ENCODE results near the gene UFD1. TPM values are rescaled to one million over a fixed set of nuclear protein-coding genes. Genes with fewer than 3 reads are reported as not detected.

Gene UFD1
- polyA plus RNA-seq, 3 donors, result 64.1 to 69.2 (median 65.7) TPM

GRCh38 chr22:19401483-19401882 is 77.5 kb downstream of the UFD1 start:
- DNase-seq, result no peak

- DNase-seq, result no peak
Measured at GRCh38 chr22:19400881-19401280, 78.1 kb downstream of the UFD1 start.

Other genes starting within 250 kb of the UFD1 start
- gene CLTCL1, start 187.5 kb downstream of the UFD1 start, polyA plus RNA-seq (ENCODE audit: insufficient read length in 3 of 3), result 1 to 10 TPM; 4.8 to 8.4 (median 5.4) TPM
- gene HIRA, start 47.5 kb downstream of the UFD1 start, polyA plus RNA-seq (ENCODE audit: insufficient read length in 3 of 3), result 10 to 100 TPM; 35.7 to 37.1 (median 36.0) TPM
- 10 to 100 TPM; 43.7 to 44.8 (median 43.8) TPM for gene MRPL40, start 46.6 kb downstream of the UFD1 start, polyA plus RNA-seq (ENCODE audit: insufficient read length in 3 of 3)
- 10 to 100 TPM; 38.4 to 42.0 (median 40.4) TPM for gene C22orf39, start 31.5 kb downstream of the UFD1 start, polyA plus RNA-seq (ENCODE audit: insufficient read length in 3 of 3)
- 10 to 100 TPM; 18.1 to 19.6 (median 18.7) TPM for gene CDC45, start 727 bp upstream of the UFD1 start, polyA plus RNA-seq (ENCODE audit: insufficient read length in 3 of 3)
- 10 to 100 TPM; 33.8 to 49.0 (median 37.5) TPM for gene CLDN5, start 45.2 kb upstream of the UFD1 start, polyA plus RNA-seq (ENCODE audit: insufficient read length in 3 of 3)
- 10 to 100 TPM; 27.2 to 36.3 (median 34.6) TPM for gene SEPTIN5, start 235.3 kb upstream of the UFD1 start, polyA plus RNA-seq (ENCODE audit: insufficient read length in 3 of 3)
- gene GP1BB, start 244.3 kb upstream of the UFD1 start, polyA plus RNA-seq (ENCODE audit: insufficient read length in 3 of 3), result 1 to 10 TPM; 1.1 to 6.4 (median 4.8) TPM